HepG2 (cell line): ENCODE data around the gene CCDC83. TPM values are rescaled to one million over a fixed set of nuclear protein-coding genes. Genes with fewer than 3 reads are reported as not detected.
A peak's percentile ranks its signal among the peaks of the same experiment; 100 is the strongest.

Experiments
- CREB1 ChIP-seq, 2 experiments: fragments of 450-650 bp in 1 of 2; IDR thresholded peaks; 2 replicates each; pipeline ENCODE4 v1.6.1; 2016 to 2017; ENCODE audit warnings: control low read depth in 1 of 2, mild to moderate bottlenecking in 1 of 2, missing compliant biosample characterization in 1 of 2, missing genetic modification characterization in 1 of 2
- DPF2 ChIP-seq: sonication (generic); formaldehyde crosslinking; IDR thresholded peaks from 2 replicates; pipeline ENCODE4 v1.4.0; 2020; ENCODE audit warnings: mild to moderate bottlenecking, low read depth, missing genetic modification reagents, borderline replicate concordance
- IKZF4 ChIP-seq: sonication (generic); formaldehyde crosslinking; IDR thresholded peaks from 2 replicates; pipeline ENCODE4 v1.5.1; 2020; ENCODE audit warnings: borderline replicate concordance, mild to moderate bottlenecking, low read depth, missing genetic modification reagents; ENCODE audit errors: not compliant biosample characterization
- KAT7 ChIP-seq: IDR thresholded peaks from 2 replicates; pipeline ENCODE4 v1.6.1; 2018; ENCODE audit warnings: borderline replicate concordance, missing compliant biosample characterization
- MIER2 ChIP-seq: IDR thresholded peaks from 2 replicates; pipeline ENCODE4 v1.6.1; 2016; ENCODE audit warnings: missing biosample characterization, missing genetic modification reagents
- PHF21A ChIP-seq: sonication (generic); formaldehyde crosslinking; IDR thresholded peaks from 2 replicates; pipeline ENCODE4 v1.5.0; 2020; ENCODE audit warnings: mild to moderate bottlenecking, missing genetic modification reagents
- ZFP37 ChIP-seq: sonication (generic); formaldehyde crosslinking; IDR thresholded peaks from 2 replicates; pipeline ENCODE4 v1.4.0; 2020; ENCODE audit warnings: missing genetic modification reagents, borderline replicate concordance
- ZNF234 ChIP-seq: sonication (generic); formaldehyde crosslinking; conservative IDR thresholded peaks from 2 replicates; pipeline ENCODE4 v1.5.1; 2020; ENCODE audit warnings: mild to moderate bottlenecking, missing genetic modification reagents
- ZNF451 ChIP-seq: sonication (generic); formaldehyde crosslinking; IDR thresholded peaks from 2 replicates; pipeline ENCODE4 v1.5.0; 2020; ENCODE audit warnings: mild to moderate bottlenecking, missing genetic modification reagents
- polyA plus RNA-seq, 8 experiments: library from polyadenylated mRNA; depleted of rRNA in 3 of 8; stranded (reverse) in 7 of 8; unstranded in 1 of 8; fragments of >200 nt; fragmentation: Illumina TruSeq in 4 of 8; extraction: Trizol in 4 of 8; gene quantifications; 2 replicates each; pipeline versions ENCODE4 v1.2.1 to v1.2.3, GENCODE V29; 2011 to 2016; ENCODE audit warnings: low read depth in 4 of 8, missing spikeins in 1 of 8, mixed read lengths in 1 of 8; ENCODE audit not compliant: insufficient read depth in 1 of 8
- total RNA-seq, 5 experiments: library from RNA; depleted of rRNA; stranded (reverse); fragments of >200 nt; fragmentation: Illumina TruSeq; extraction: Trizol; gene quantifications; 2 replicates each; pipeline ENCODE4 v1.2.3, GENCODE V29; 2016; ENCODE audit warnings: low read depth in 1 of 5
- TF ChIP-seq, protein P1 (sequence below): sonication (generic); formaldehyde crosslinking; IDR thresholded peaks from 2 replicates; pipeline ENCODE4 v1.5.1; 2020; ENCODE audit warnings: mild to moderate bottlenecking, missing genetic modification reagents
- TF ChIP-seq, protein P2 (sequence below): sonication (generic); formaldehyde crosslinking; IDR thresholded peaks from 2 replicates; pipeline ENCODE4 v1.5.1; 2020; ENCODE audit warnings: missing genetic modification reagents, mild to moderate bottlenecking, borderline replicate concordance
- TF ChIP-seq, protein P3 (sequence below): sonication (generic); formaldehyde crosslinking; IDR thresholded peaks from 2 replicates; pipeline ENCODE4 v1.8.0; 2022; ENCODE audit warnings: missing genetic modification reagents, mild to moderate bottlenecking, inconsistent platforms, borderline replicate concordance
- TF ChIP-seq, protein P4 (sequence below): sonication (generic); formaldehyde crosslinking; IDR thresholded peaks from 2 replicates; pipeline ENCODE4 v1.4.0; 2020; ENCODE audit warnings: missing genetic modification reagents
- TF ChIP-seq, protein P5 (sequence below): IDR thresholded peaks from 2 replicates; pipeline ENCODE4 v1.6.1; 2016; ENCODE audit warnings: missing genetic modification reagents, missing compliant biosample characterization
- TF ChIP-seq, protein P6 (sequence below): sonication (generic); formaldehyde crosslinking; IDR thresholded peaks from 2 replicates; pipeline ENCODE4 v1.4.0; 2020; ENCODE audit warnings: mild to moderate bottlenecking, missing genetic modification reagents
- TF ChIP-seq, protein P7 (sequence below): sonication (generic); formaldehyde crosslinking; IDR thresholded peaks from 2 replicates; pipeline ENCODE4 v1.4.0; 2020; ENCODE audit warnings: low read depth, mild to moderate bottlenecking, missing genetic modification reagents

CCDC83 gene
- total and polyA plus RNA-seq, 2 of the 13 experiments (the other 11 are each of a cell fraction or from before 2014, with no cell fraction given) = not detected

DNA sequence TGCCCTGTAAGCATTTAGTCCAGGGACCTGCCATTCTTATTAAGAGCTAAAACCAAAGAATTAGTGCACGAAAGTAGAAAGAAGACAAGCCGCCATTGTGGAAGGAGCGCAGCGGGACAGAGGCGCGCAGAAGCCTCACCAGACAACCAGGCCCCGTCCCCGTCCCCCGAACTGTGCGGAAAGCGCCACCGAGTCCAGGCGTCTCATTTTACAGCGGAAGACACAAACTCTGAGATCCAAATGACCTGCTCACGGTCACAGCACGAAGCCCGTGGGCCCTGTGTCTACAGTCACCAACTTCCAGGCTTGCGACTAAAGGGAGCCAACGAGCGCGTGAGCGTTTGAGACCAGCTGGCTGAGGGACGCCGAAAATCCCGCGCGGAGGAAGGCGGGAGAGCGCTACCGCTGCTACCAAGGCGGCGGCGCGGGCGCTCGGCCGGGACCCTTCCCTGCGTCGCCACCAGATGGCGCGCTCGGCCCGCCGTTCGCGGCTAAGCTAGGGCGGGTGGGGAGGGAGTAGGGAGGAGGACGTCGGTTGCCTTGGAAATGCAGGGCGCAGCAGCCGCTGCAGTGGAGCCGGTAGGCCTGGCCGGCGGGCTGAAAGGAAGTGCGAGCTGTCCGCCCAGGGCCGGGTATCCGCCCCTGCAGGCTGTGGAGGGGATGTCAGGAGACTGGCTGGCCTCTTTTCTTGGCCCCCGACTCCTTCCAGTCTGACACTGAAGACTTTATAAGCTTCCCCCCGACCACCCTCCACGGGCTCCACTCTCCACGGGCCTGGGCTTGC lies 434 bp upstream of the CCDC83 start (continued):
- TF ChIP-seq, protein P1, sequence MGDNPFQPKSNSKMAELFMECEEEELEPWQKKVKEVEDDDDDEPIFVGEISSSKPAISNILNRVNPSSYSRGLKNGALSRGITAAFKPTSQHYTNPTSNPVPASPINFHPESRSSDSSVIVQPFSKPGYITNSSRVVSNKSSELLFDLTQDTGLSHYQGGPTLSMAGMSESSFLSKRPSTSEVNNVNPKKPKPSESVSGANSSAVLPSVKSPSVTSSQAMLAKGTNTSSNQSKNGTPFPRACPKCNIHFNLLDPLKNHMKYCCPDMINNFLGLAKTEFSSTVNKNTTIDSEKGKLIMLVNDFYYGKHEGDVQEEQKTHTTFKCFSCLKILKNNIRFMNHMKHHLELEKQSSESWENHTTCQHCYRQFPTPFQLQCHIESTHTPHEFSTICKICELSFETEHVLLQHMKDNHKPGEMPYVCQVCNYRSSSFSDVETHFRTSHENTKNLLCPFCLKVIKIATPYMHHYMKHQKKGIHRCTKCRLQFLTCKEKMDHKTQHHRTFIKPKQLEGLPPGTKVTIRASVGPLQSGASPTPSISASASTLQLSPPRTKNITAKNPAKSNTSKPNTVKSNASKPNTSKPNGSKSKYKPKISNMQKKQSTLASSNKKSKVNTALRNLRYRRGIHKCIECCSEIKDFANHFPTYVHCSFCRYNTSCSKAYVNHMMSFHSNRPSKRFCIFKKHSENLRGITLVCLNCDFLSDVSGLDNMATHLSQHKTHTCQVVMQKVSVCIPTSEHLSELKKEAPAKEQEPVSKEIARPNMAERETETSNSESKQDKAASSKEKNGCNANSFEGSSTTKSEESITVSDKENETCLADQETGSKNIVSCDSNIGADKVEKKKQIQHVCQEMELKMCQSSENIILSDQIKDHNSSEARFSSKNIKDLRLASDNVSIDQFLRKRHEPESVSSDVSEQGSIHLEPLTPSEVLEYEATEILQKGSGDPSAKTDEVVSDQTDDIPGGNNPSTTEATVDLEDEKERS = peak; percentile 89
- TF ChIP-seq, protein P2, sequence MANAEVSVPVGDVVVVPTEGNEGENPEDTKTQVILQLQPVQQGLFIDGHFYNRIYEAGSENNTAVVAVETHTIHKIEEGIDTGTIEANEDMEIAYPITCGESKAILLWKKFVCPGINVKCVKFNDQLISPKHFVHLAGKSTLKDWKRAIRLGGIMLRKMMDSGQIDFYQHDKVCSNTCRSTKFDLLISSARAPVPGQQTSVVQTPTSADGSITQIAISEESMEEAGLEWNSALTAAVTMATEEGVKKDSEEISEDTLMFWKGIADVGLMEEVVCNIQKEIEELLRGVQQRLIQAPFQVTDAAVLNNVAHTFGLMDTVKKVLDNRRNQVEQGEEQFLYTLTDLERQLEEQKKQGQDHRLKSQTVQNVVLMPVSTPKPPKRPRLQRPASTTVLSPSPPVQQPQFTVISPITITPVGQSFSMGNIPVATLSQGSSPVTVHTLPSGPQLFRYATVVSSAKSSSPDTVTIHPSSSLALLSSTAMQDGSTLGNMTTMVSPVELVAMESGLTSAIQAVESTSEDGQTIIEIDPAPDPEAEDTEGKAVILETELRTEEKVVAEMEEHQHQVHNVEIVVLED (CRISPR knock-in tag) = peak; percentile 81; the same call in 1 of the 2 replicates
- TF ChIP-seq IKZF4 = peak; percentile 82
- peak; percentile 83 for TF ChIP-seq PHF21A (CRISPR knock-in tag)
- TF ChIP-seq, protein P3, sequence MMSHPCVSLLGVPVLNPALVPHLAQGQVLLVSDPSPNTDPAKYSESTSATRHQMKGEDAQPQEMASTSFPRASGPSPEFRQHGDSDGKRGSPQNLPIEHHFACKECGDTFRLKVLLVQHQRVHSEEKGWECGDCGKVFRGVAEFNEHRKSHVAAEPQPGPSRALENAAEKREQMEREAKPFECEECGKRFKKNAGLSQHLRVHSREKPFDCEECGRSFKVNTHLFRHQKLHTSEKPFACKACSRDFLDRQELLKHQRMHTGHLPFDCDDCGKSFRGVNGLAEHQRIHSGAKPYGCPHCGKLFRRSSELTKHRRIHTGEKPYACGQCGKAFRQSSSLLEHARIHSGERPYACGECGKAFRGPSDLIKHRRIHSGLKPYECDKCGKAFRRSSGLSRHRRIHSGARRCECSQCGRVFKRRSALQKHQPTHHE (CRISPR knock-in tag) = peak; percentile 82; the same call in 1 of the 2 replicates
- TF ChIP-seq, protein P4, sequence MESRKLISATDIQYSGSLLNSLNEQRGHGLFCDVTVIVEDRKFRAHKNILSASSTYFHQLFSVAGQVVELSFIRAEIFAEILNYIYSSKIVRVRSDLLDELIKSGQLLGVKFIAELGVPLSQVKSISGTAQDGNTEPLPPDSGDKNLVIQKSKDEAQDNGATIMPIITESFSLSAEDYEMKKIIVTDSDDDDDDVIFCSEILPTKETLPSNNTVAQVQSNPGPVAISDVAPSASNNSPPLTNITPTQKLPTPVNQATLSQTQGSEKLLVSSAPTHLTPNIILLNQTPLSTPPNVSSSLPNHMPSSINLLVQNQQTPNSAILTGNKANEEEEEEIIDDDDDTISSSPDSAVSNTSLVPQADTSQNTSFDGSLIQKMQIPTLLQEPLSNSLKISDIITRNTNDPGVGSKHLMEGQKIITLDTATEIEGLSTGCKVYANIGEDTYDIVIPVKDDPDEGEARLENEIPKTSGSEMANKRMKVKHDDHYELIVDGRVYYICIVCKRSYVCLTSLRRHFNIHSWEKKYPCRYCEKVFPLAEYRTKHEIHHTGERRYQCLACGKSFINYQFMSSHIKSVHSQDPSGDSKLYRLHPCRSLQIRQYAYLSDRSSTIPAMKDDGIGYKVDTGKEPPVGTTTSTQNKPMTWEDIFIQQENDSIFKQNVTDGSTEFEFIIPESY (CRISPR knock-in tag) = peak; percentile 18; the same call in 1 of the 2 replicates
- TF ChIP-seq ZNF234 (CRISPR knock-in tag) = no peak; the same call in 1 of the 2 replicates
- TF ChIP-seq, protein P5, sequence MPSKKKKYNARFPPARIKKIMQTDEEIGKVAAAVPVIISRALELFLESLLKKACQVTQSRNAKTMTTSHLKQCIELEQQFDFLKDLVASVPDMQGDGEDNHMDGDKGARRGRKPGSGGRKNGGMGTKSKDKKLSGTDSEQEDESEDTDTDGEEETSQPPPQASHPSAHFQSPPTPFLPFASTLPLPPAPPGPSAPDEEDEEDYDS (CRISPR knock-in tag) = peak; percentile 66
- 0 out of 2 replicates have a peak, but pooled peaks have one; percentile 59 for TF ChIP-seq ZFP37
- TF ChIP-seq, protein P6, sequence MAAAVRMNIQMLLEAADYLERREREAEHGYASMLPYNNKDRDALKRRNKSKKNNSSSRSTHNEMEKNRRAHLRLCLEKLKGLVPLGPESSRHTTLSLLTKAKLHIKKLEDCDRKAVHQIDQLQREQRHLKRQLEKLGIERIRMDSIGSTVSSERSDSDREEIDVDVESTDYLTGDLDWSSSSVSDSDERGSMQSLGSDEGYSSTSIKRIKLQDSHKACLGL (CRISPR knock-in tag) = peak; percentile 94
- TF ChIP-seq ZNF451 (CRISPR knock-in tag) = peak; percentile 79
- TF ChIP-seq DPF2 = no peak
- peak; percentile 92; the same call in 1 of the 2 replicates for TF ChIP-seq KAT7 (CRISPR knock-in tag)
- TF ChIP-seq MIER2 = no peak
- TF ChIP-seq CREB1 (IDR thresholded peaks at IDR 0.05) = no peak
- TF ChIP-seq CREB1 (CRISPR knock-in tag; IDR thresholded peaks at IDR 0.05) = no peak
- TF ChIP-seq, protein P7, sequence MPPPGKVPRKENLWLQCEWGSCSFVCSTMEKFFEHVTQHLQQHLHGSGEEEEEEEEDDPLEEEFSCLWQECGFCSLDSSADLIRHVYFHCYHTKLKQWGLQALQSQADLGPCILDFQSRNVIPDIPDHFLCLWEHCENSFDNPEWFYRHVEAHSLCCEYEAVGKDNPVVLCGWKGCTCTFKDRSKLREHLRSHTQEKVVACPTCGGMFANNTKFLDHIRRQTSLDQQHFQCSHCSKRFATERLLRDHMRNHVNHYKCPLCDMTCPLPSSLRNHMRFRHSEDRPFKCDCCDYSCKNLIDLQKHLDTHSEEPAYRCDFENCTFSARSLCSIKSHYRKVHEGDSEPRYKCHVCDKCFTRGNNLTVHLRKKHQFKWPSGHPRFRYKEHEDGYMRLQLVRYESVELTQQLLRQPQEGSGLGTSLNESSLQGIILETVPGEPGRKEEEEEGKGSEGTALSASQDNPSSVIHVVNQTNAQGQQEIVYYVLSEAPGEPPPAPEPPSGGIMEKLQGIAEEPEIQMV (CRISPR knock-in tag) = peak; percentile 92
